Stimulated activated CD4-positive, alpha-beta T cell treated with anti-CD3 and anti-CD28 coated beads, Interleukin-1b, Interleukin-23, amount 100 ng/mL, for 4 hours (primary cell): ENCODE data around the gene PIGV.

Source experiments
- DNase-seq, 2 donors: peaks; one replicate each; pipeline ENCODE4 v3.0.0-alpha.2; 2020; ENCODE audit warnings: low read depth in 2 of 2

Gene PIGV

DNA sequence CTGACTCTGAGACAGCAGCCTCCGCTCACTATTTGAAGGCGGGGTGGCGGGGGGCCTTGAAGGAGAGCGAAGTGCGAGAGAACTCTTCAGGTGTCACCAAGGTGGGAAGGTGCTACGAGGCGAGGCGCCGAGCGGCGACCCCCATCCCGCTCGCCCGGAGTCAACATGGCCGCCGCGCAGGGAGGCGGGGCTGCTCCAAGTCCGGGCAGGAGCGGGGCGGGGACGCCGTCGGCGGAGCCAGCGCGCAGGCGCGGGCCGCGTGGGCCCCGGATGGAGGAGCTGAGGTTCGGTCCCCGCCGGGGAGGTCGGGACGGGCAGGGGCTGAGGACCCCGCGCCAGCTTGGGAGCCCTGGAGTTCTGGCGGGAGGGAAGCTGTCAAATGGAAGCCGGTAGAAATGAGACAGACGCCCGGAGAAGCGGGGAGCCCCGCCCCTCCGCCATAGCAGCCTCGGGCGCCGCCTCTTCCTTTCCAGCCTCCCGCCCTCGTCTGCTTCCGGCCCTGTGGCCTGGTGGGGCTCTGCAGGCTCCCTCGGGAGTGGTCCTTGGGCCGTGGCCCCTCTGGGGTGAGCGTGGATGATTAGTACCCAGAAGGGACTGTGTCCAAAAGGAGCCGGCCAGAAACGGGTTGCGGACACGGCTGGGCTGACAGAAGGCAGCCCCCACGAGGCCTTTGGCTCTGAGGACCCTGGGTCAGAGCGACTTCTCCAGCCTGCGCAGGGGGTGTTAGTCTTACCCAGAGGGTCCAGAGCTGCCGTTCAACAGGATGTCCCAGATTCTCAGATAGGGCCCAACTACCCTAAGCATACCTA lies at the start of gene PIGV:
PIGV (plus strand) TSS at position 245 of the 809 bp plus-strand sequence. CDS start 2,866 bp downstream, outside the sequence.
- peak; percentile 81 to 86 for DNase-seq

DNA sequence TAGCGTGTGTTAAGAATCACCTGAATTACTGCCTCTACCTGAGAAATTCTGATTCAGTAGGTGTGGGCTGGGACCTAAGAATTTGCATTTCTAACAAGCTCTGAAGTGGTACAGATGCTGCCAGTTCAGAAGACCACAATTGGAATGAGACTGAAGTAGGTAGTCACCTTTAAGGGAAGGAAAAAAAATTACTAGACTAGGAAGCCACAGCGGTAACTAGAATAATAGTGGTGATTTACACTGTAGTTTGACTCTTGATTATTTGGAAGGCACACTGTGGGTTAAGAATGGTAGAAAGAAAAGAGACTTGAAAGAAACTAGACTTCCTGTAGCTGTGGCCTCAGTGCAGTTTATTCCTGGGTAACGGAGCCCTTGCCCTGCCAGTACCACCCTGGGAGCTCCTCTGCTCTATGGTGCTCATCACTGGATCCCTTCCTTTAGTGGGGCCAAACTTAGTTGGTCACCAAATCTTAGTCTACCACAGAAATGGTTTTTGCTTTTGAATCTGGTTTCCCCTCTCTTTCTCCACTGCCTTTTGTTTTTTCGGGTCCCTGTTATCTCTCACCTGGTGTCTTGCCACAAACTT lies 48.3 kb upstream of the PIGV start:
- peak in 1 of 2 donors; percentile 19 for DNase-seq

DNA sequence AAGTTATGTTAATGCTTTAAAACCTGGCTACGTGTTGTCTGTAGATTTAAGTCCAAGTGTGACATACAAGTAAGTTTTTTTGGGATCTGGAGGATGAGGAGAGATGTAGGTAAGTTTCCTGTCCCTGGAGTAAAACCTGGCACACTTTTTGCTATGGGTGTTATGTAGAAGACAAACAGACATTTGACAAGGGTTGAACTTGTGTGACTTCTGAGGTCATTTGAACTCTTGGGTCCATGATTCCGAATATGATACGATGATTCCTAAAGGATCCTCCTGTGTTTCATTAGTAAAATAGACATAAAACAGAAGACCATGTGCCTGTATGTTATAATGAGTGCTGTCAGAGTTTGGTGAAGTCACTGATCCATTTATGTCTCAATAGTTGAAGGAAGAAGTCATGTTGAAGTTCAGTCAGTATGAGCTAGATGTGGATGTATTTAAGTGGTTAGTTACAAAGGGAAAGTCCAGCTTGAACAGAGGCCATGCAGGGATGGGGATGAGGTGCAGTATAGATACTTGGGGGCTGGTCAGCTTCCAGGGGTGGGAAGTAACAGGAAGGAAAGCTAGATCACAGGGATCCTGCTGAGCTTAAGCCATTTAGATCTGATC lies 47.6 kb upstream of the PIGV start:
- DNase-seq = no peak

DNA sequence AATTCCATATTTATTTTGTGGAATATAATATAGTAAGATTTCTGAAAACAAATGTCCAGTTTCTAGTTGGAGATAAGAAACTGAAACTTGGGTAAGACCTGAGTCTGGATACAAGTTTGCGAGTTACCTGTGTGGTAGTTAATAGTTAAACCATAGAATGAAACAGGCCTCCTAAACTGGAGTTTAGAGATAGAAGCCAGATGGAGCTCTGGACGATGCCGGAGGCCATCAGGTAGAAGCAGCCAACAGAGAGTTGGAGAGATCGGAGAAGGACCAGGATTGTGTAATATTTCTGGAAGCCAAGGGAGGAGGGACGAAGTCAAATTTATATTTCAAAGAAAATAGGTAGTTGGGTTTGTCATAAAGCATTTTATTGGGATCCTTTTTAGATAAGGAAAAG lies 46.8 kb upstream of the PIGV start:
- DNase-seq = no peak

DNA sequence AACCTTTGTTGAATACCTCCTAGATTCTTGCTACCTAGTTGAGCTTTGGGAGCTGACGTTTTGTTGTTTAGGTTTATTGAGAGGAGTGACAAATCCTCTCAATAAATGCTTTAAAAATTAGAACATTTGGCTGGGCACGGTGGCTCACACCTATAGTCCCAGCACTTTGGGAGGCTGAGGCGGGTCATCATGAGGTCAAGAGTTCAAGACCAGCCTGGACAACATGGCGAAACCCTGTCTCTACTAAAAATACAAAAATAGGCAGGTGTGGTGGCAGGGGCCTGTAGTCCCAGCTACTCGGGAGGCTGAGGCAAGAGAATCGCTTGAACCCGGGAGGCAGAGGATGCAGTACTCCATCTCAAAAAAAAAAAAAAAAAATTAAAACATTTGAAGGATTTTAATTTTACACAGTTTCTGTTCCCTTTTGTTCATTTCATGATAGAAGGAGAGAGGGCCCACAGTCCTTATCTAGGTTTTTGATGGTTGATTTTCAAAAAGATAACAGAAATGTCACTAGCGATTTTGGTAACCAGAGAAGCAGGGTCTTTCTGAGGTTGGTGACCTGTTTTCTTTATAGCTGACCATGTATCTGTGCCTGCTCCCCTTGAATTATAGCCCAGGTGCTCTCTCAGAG lies 44.2 kb upstream of the PIGV start:
- no peak for DNase-seq

DNA sequence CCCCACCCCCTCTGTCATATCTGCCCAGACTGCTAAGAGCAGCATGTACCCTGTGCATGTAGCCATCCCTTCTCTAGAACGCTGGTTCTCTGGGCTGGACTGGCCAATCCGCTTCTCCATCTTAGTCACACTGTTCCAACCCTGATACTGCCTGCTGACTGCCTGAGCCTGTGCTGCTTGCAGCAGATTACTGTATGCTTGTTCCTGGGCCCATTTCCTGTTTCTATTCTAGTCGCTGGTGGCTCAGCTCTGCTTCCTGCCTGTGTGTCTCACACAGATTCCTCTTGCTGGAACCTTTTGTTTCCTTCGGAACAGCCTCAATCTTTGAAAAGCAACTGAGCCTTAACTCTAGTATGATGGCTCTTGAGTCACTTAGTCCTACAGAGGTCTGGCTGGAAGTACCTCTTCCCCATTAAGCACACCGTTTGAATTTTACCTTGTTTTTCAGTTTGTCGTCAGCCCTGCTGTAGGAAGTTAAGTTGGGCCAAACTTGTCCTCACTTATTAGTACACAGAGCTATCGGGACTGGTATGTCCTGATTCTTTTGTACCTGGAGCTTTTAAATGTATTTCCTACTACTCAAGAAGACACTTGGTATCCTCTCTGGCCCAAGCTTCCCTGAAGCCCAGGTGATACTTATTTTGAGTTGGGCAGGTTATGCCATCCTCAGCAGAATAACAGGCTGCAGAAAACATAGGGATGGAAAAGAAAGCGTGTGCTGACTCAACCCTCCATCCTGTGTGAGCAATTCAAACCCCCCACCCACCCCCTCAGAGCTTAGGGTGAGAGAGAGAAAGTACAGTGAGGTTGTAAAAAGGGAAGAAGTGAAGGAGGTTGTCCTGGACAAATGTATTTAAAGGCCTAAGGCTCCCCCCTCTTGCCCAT lies 43.4 kb upstream of the PIGV start:
- DNase-seq = peak; percentile 48 to 71

DNA sequence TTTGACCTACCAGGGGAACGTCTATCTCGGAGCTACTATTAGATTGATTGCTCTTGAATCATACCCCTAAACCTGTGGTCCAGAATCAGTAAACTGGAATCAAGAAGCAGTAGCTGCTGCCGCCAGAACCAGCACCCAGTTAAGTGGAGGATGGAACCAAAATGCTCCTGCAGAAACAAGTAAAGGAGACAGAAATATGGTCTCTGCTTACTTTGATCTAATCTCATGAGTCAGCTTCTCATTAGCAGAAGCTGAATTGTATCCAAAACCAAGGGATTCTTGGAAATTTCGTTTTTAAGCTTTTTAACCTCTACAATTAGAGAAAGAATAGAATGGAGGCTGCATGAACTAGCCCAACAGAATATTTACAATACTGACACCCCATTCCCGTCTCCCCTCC lies 42.6 kb upstream of the PIGV start:
- DNase-seq = no peak

DNA sequence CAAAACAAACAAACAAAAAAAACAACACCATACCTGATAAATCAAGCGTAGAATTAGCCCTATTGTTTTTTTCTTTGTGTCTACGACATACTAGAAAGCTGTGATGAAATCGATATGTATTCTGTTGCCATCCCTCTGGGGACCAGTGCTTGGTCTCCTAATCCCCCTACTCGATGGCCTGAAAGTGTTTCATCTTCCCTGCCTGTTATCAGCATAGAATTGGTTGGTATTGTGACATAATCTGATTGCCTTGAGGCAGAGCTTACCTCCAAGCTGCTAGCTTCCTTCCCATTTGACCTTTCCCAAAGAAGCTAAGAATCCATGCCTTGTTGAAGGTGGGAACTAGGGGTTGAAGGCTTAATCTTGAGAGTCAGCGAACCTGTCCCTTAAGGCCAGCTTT lies 40.7 kb upstream of the PIGV start:
- no peak for DNase-seq

DNA sequence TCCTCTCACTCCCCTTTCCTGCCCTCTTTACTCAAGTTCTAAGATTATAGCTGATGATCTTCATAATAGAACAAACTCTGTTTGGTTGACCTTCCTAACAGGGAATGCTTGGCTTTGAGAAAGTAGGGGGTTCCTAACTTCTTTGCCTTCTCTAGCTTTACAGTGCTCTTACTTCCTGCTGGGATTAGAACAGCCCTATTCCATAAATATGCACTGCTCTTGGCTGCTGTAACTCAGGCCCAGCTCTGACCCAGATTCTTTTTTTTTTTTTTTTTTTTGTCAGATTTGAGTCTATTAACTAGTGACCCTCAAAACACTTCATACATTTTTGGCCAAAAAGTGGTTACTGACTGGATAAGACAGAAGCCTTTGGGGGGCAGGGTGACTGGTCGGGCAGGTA lies 39.4 kb upstream of the PIGV start:
- DNase-seq = no peak

DNA sequence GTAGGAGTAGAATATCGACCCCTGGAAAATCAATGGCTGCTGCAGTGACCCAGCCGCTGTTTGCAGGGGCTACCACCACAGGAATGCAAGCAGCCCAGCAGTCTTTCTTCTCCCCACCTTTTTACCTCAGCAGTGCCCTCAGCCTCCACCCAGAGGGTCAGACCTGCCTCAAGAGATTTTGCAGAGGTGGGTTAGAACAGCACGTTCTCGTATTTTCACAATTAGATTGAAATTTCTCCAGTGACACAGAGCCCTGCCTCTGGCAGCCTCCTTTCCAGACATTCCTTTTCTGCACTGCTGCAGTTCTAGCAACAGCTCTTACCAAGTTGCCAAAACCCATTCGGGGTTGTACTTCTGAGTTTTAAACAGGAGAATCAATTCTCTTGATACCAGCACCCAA lies 38.3 kb upstream of the PIGV start:
- no peak for DNase-seq

DNA sequence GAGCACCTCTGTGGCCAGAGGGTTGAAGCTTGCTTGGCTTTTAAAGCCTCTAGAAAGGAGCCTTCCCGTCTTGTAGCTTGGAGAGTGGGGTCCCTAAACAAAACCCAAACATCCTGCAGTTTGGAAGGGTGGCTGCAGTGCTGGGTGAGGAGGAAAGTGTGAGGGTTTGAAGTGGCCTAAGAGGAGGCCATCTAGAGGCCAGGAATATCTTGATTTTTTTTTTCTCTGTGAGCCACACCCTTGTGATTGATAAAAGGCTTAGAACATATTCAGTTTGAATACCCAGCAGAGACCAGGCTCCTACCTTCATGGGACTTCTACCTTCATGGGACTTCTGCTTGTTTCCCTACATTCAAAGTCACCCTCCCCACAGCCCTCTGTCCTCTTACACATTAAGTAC lies 37.3 kb upstream of the PIGV start:
- DNase-seq = no peak

DNA sequence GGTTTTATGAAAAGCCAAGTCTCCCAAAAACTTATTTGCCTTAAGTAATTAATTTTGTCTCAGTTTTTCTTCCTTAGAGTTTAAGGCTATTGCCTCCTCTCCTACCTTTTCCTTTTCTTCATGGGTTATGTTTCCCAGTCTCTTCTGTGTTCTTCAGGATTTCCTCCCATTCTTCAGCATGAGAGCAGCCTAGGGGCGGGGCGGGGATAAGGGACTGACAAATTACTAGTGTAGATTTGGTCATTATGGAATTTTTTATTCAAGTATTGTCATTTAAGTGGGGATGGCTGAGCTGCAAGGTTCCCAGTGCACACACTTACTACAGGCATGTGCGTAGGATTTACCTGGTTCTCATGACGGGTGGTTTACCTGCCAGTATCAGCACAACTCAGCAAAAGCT lies 35.2 kb upstream of the PIGV start:
- DNase-seq = no peak

DNA sequence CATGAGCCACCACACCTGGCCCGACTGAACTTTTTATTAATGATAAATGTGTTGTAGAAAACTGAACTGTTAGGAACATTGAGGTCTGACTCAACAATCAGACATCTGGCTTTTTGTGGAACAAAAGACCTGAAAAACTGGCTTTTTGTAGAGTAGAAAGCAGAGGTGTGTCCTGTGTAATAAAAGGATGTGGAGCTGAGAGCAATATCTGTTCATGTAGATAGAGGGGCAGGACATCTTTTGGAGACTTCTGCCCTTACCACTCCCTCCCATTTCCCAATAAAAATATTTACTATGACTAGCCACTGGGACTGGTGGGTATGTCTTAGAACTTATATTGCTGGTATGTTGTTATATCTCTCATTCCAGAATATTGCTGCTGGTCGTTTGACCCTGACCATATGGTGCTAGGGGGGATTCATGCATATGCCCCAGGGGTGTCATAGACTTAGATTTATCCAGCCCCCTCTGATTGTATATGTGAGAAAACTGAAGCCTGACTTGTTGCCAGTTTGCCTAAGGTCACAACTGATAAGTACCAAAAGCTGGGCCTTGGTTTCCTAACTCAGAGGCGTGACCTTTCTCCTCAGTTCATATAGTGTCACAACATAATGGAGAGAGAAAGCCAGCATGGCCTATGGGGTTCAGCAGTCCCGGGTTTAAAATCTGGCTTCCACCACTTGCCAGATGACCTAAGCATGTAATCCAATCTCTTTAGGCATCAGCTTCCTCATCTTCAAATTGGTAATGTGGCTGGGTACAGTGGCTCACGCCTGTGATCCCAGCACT lies 33.5 kb upstream of the PIGV start:
- DNase-seq = no peak

DNA sequence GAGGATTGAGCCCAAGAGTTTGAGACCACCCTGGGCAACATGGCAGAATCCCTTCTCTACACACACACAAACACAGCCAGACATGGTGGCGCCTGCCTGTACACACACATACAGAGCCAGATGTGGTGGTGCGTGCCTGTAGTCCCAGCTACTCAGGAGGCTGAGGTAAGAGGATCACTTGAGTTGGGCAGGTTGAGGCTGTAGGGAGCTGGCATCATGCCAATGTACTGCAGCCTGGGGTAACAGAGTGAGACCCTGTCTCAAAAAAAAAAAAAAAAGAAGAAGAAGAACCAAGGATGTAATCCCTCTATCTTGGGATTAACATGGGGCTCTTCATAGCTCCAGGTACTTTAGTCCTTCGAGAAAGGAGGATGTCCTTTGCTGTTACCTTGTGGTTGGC lies 29.4 kb upstream of the PIGV start:
- DNase-seq = no peak

DNA sequence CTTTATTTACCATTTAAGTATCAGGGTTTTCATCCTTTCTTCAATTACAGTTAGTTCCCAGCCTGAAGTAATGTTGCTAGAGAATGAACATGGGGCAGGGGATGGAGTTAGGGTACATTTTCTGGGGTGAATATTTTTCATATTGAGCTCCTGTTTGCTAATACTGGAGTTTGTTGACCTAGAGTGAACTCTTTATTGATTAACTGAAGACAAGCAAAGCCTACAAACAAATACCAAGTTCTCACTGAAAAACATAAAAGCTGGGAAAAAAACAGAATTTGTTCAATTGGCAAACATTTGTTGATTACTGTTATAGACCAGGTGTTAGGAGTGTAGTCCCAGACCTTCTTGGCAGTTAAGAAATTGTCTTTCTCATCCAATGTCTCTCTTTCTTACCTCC lies 28.2 kb upstream of the PIGV start:
- no peak for DNase-seq

DNA sequence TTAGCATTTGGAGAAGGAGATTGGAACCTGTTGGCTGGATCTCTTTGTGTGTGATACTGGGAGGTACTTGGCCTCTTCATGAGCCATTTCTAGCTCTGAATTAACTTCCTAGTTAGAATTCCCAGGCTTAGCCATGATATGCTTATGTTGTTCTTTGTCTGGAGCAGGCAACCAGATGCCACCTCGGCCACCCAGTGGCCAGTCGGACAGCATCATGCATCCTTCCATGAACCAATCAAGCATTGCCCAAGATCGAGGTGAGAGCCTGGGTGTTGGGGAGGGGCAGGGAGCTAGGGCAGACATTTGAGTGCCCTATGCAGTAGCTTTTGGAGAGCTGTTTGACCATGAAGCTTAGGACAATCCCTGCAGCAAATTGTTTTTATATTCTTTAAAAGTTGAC lies 26.5 kb upstream of the PIGV start:
- no peak for DNase-seq

DNA sequence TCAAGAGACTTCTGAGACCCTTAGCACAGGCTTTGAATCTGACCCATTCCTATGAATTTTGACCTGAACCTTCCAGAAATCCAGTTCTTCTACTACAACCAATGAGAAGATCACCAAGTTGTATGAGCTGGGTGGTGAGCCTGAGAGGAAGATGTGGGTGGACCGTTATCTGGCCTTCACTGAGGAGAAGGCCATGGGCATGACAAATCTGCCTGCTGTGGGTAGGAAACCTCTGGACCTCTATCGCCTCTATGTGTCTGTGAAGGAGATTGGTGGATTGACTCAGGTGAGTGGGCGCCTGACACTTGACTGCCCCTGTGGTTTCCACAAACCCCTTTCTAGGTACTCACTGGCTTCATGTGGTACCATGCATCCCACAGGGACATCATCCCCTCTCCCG lies 20.0 kb upstream of the PIGV start:
- DNase-seq = no peak

DNA sequence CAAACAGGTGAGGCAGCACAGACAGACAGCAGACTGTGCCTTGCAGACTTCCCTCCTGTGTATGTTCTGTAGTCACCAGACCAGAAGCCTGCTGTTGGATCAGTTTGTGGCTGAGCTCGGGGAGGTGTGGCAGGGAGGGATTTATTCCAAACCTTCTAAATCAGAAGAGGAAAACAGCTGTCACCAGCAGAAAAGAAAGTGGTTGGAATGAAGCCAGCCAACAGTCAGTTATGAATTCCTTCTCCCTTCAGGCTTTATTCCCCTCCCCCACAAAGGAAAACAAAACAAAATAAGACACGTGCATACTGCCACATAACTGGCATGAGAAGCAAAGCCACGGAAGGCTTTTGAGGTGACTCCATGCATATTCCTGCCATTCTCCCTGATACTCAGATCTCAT lies 19.0 kb upstream of the PIGV start:
- DNase-seq = no peak

DNA sequence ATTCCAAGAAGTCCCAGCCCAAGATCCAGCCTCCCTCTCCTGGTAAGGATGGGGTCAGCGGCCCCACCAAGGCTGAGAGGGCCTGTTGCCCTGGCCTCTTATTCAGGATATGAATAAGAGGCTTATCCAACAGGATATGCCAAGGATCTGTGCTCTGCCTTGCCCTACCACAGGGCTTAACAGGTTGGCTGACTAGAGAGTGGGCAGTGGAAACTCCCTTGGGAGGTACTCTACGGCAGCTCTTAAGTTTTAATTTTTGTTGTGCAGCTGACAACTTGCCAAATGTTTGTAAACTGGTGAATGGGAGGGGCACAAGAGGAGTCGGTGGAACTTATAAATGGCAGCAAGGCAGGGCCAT lies 16.5 kb upstream of the PIGV start:
- DNase-seq = no peak

DNA sequence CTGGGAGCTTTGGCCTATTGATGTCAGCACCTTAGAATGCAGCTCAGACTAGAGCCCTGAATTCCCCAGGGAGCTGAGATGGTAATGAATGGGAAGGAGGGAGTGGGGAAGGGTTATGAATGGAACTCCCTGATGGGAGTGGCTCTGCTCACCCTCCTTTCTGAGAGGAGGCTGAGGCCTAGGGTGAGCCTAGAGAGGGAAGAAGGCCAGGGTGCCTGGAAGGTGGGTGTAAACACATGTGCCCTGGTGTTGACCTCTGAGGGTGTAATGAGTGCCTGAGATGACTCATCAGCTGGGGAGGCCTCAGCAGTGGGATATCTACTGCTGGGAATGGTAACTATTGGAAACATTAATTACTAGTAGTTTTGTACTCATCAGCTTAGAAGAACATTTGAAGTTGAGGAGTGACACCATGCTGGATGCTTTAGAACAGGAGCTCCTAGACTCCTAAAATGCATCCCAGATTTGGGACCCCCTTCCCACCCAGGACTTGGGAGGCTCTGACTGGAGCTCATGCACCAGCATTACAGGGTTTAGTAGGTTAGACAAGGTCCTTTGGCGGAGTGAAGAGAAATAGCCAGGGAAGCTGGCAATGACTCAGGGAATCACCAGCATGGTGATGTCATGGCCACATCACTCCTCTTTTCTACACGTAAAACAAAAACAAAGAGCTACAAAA lies 16.0 kb upstream of the PIGV start:
- no peak for DNase-seq
